Chondrocyte (in vitro differentiated cells): Measurements from ENCODE around the gene ZFAND3. TPM values are rescaled to one million over a fixed set of nuclear protein-coding genes. Genes with fewer than 3 reads are reported as not detected.
A peak's percentile ranks its signal among the peaks of the same experiment; 100 is the strongest.

Experiments
- DNase-seq: peaks from one replicate; pipeline ENCODE4 v3.0.0; 2021; ENCODE audit warnings: mixed read lengths, low spot score
- H3K27ac Mint-ChIP-seq: one replicate; pipeline ENCODE4 v1.8.0; 2021; ENCODE audit warnings: mild to moderate bottlenecking, moderate library complexity, mixed read lengths; ENCODE audit not compliant: unreplicated experiment
- H3K27me3 Mint-ChIP-seq: 2 replicates; pipeline ENCODE4 v1.8.0; 2021; ENCODE audit warnings: low read depth, mixed read lengths
- H3K36me3 Mint-ChIP-seq: 2 replicates; pipeline ENCODE4 v1.8.0; 2021; ENCODE audit warnings: low read depth, mixed read lengths
- H3K4me1 Mint-ChIP-seq: 2 replicates; pipeline ENCODE4 v1.8.0; 2021; ENCODE audit warnings: low read depth, mild to moderate bottlenecking, mixed read lengths
- H3K4me3 Mint-ChIP-seq: one replicate; pipeline ENCODE4 v1.8.0; 2021; ENCODE audit warnings: mild to moderate bottlenecking, moderate library complexity, mixed read lengths; ENCODE audit not compliant: unreplicated experiment
- H3K9me3 Mint-ChIP-seq: 2 replicates; pipeline ENCODE4 v1.8.0; 2021; ENCODE audit warnings: low read depth, mixed read lengths
- CTCF ChIP-seq: fragments of 200-600 bp; sonication (generic); IDR thresholded peaks from 2 replicates; pipeline ENCODE4 v1.5.0; 2021; ENCODE audit warnings: antibody characterized with exemption, mild to moderate bottlenecking, moderate library complexity
- total RNA-seq: library from RNA; stranded (reverse); gene quantifications from 3 replicates; pipeline ENCODE4 v1.2.1, GENCODE V29; 2021

The ZFAND3 gene
- total RNA-seq, 1 donor from 2014 or later = 98.5 TPM

- Mint-ChIP-seq H3K9me3 (no peaks in the 10 kb centered on the region), H3K27me3 (no peaks in the 10 kb centered on the region), H3K36me3 (peaks cover 3% of the 10 kb centered on the region), H3K27ac (no peak overlapping the region), H3K4me1 (peaks cover 37% of the 10 kb centered on the region), H3K4me3 (no peak overlapping the region)
- DNase-seq = no peak
- peak; percentile 88 for TF ChIP-seq CTCF
Observed at GRCh38 chr6:38034274-38034914, 214.9 kb downstream of the ZFAND3 start.

GRCh38 chr6:38035478-38035877 is 216.0 kb downstream of the ZFAND3 start:
- no peaks in the 10 kb centered on the region for H3K9me3 Mint-ChIP-seq
- peaks cover 31% of the 10 kb centered on the region for H3K4me1 Mint-ChIP-seq
- peak overlapping the region; percentile 85 for H3K27ac Mint-ChIP-seq
- peaks cover 1% of the 10 kb centered on the region for H3K36me3 Mint-ChIP-seq
- no peak for DNase-seq
- H3K27me3 Mint-ChIP-seq = no peaks in the 10 kb centered on the region
- TF ChIP-seq CTCF = no peak
- H3K4me3 Mint-ChIP-seq = no peak overlapping the region

- Mint-ChIP-seq H3K27ac (peak overlapping the region; percentile 18), H3K9me3 (no peaks in the 10 kb centered on the region), H3K36me3 (no peaks in the 10 kb centered on the region), H3K27me3 (no peaks in the 10 kb centered on the region), H3K4me1 (peaks cover 38% of the 10 kb centered on the region), H3K4me3 (no peak overlapping the region)
- TF ChIP-seq CTCF = no peak
- DNase-seq = no peak
Observed at GRCh38 chr6:38039502-38039901, 220.0 kb downstream of the ZFAND3 start.

- H3K36me3 Mint-ChIP-seq = no peaks in the 10 kb centered on the region
- DNase-seq = no peak
- peaks cover 34% of the 10 kb centered on the region for H3K4me1 Mint-ChIP-seq
- no peak for TF ChIP-seq CTCF
- no peaks in the 10 kb centered on the region for H3K27me3 Mint-ChIP-seq
- H3K9me3 Mint-ChIP-seq = no peaks in the 10 kb centered on the region
- no peak overlapping the region for H3K4me3 Mint-ChIP-seq
- H3K27ac Mint-ChIP-seq = no peak overlapping the region
Observed at GRCh38 chr6:38040254-38040653, 220.7 kb downstream of the ZFAND3 start.

- H3K4me3 Mint-ChIP-seq = no peak overlapping the region
- H3K36me3 Mint-ChIP-seq = no peaks in the 10 kb centered on the region
- no peaks in the 10 kb centered on the region for H3K27me3 Mint-ChIP-seq
- no peak for TF ChIP-seq CTCF
- H3K4me1 Mint-ChIP-seq = peaks cover 23% of the 10 kb centered on the region
- no peak for DNase-seq
- H3K9me3 Mint-ChIP-seq = no peaks in the 10 kb centered on the region
- H3K27ac Mint-ChIP-seq = no peak overlapping the region
Observed at GRCh38 chr6:38043259-38043753, 223.8 kb downstream of the ZFAND3 start.
